ENCODE measurements around the gene TLR9. TPM values are rescaled to one million over a fixed set of nuclear protein-coding genes. Genes with fewer than 3 reads are reported as not detected.
"Not testable (repeated sequence)": the region's sequence is repeated elsewhere in the genome, so short reads cannot be mapped to it uniquely, and the experiment has no call there.

Gene TLR9, protein sequence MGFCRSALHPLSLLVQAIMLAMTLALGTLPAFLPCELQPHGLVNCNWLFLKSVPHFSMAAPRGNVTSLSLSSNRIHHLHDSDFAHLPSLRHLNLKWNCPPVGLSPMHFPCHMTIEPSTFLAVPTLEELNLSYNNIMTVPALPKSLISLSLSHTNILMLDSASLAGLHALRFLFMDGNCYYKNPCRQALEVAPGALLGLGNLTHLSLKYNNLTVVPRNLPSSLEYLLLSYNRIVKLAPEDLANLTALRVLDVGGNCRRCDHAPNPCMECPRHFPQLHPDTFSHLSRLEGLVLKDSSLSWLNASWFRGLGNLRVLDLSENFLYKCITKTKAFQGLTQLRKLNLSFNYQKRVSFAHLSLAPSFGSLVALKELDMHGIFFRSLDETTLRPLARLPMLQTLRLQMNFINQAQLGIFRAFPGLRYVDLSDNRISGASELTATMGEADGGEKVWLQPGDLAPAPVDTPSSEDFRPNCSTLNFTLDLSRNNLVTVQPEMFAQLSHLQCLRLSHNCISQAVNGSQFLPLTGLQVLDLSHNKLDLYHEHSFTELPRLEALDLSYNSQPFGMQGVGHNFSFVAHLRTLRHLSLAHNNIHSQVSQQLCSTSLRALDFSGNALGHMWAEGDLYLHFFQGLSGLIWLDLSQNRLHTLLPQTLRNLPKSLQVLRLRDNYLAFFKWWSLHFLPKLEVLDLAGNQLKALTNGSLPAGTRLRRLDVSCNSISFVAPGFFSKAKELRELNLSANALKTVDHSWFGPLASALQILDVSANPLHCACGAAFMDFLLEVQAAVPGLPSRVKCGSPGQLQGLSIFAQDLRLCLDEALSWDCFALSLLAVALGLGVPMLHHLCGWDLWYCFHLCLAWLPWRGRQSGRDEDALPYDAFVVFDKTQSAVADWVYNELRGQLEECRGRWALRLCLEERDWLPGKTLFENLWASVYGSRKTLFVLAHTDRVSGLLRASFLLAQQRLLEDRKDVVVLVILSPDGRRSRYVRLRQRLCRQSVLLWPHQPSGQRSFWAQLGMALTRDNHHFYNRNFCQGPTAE
- not detected in 3 replicates for total RNA-seq (2021)
- Bru-seq, nascent RNA = not detected
- long read RNA-seq, experiment 1 = 0 reads
- long read RNA-seq, experiment 2 = 0 reads
- long read RNA-seq, experiment 3 = 0 reads

GRCh38 chr3:52225452-52226228, at the start of gene TLR9:
TSS of gene TLR9 (minus strand) at chr3:52225645. CDS start at chr3:52225529, 116 bp downstream.
- Mint-ChIP-seq H3K27ac (no peak within 1 kb of the TSS), H3K27me3 (ENCODE audit: low read depth) (no peaks in the 10 kb centered on the region), H3K9me3 (no peaks in the 10 kb centered on the region), H3K36me3 (peaks cover 10% of the 10 kb centered on the region), H3K4me3 (no peak within 1 kb of the TSS), H3K4me1 (peaks cover 5% of the 10 kb centered on the region)
- TF ChIP-seq ESRRA (CRISPR knock-in tag; IDR thresholded peaks at IDR 0.05; ENCODE audit: borderline replicate concordance) (no peak), GTF2I (CRISPR knock-in tag; conservative IDR thresholded peaks at IDR 0.05) (no peak), NR2C2 (CRISPR knock-in tag; IDR thresholded peaks at IDR 0.05) (no peak), E2F1 (CRISPR knock-in tag; IDR thresholded peaks at IDR 0.05) (no peak), SOX15 (CRISPR knock-in tag; IDR thresholded peaks at IDR 0.05) (no peak), NFYB (CRISPR knock-in tag; conservative IDR thresholded peaks at IDR 0.05; ENCODE audit: low read depth) (no peak), PRDM15 (CRISPR knock-in tag; IDR thresholded peaks at IDR 0.05) (no peak), ZNF219 (CRISPR knock-in tag; IDR thresholded peaks at IDR 0.05; ENCODE audit: borderline replicate concordance) (no peak), ETV6 (CRISPR knock-in tag; IDR thresholded peaks at IDR 0.05) (no peak), PRRX2 (CRISPR knock-in tag; IDR thresholded peaks at IDR 0.05) (no peak), HMGA2 (CRISPR knock-in tag; IDR thresholded peaks at IDR 0.05) (no peak)
- ATAC-seq (peak; percentile 21; the same call in 1 of the 2 replicates), DNase-seq (ENCODE audit: low spot score) (no peak)
- CTCF ChIA-PET = interaction anchor here (0.6 to 11.5 kb wide), 7 partner anchors 9 to 223 kb away, joined by 3 to 222 read pairs (median 4); partner anchors contain the start of gene TWF2
- POLR2A ChIA-PET = interaction anchor here (1.5 kb wide), 1 partner anchor 52 kb away, joined by 3 read pairs; no protein-coding TSS in a partner anchor

DNA sequence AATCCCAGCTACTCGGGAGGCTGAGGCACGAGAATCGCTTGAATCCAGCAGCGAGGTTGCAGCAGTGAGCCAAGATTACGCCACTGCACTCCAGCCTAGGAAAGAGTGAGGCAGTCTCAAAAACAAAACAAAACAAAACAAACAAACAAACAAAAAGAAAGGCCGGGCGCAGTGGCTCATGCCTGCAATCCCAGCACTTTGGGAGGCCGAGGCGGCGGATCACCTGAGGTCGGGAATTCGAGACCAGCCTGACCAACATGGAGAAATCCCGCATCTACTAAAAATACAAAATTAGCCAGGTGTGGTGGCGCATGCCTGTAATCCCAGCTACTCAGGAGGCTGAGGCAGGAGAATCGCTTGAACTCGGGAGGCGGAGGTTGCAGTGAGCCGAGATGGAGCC, 49.3 kb upstream of the TLR9 start:
- POLR2A ChIA-PET; H3K27me3 Mint-ChIP-seq (ENCODE audit: low read depth); H3K27ac Mint-ChIP-seq; H3K9me3 Mint-ChIP-seq; ATAC-seq; DNase-seq (ENCODE audit: low spot score); CTCF ChIA-PET: not testable (repeated sequence)
- H3K4me1 Mint-ChIP-seq = peaks cover 36% of the 10 kb centered on the region
- peaks cover 45% of the 10 kb centered on the region for H3K36me3 Mint-ChIP-seq
- peak overlapping the region; percentile 36; the same call in 1 of the 2 replicates for H3K4me3 Mint-ChIP-seq

GRCh38 chr3:52272831-52273230, 47.4 kb upstream of the TLR9 start:
- DNase-seq (ENCODE audit: low spot score) (no peak), ATAC-seq (no peak)
- ChIA-PET POLR2A (no interaction called here), CTCF (interaction anchor here (1.3 kb wide), 1 partner anchor 52 kb away, joined by 4 read pairs; no protein-coding TSS in a partner anchor)
- no peak overlapping the region for H3K4me3 Mint-ChIP-seq
- peaks cover 55% of the 10 kb centered on the region for H3K36me3 Mint-ChIP-seq
- no peaks in the 10 kb centered on the region for H3K9me3 Mint-ChIP-seq
- no peaks in the 10 kb centered on the region for H3K27me3 Mint-ChIP-seq (ENCODE audit: low read depth)
- peaks cover 27% of the 10 kb centered on the region for H3K4me1 Mint-ChIP-seq
- H3K27ac Mint-ChIP-seq = peak overlapping the region; percentile 57; the same call in 1 of the 2 replicates
- TF ChIP-seq ATF3 (CRISPR knock-in tag; conservative IDR thresholded peaks at IDR 0.05) (no peak), MYBL2 (CRISPR knock-in tag; IDR thresholded peaks at IDR 0.05) (no peak), SOX15 (CRISPR knock-in tag; IDR thresholded peaks at IDR 0.05) (no peak), NR3C1 (CRISPR knock-in tag; conservative IDR thresholded peaks at IDR 0.05; ENCODE audit: low read depth) (no peak), ZBTB21 (CRISPR knock-in tag; IDR thresholded peaks at IDR 0.05; ENCODE audit: borderline replicate concordance) (no peak), NFATC4 (CRISPR knock-in tag; IDR thresholded peaks at IDR 0.05) (no peak)
- TF ChIP-seq, protein P1, sequence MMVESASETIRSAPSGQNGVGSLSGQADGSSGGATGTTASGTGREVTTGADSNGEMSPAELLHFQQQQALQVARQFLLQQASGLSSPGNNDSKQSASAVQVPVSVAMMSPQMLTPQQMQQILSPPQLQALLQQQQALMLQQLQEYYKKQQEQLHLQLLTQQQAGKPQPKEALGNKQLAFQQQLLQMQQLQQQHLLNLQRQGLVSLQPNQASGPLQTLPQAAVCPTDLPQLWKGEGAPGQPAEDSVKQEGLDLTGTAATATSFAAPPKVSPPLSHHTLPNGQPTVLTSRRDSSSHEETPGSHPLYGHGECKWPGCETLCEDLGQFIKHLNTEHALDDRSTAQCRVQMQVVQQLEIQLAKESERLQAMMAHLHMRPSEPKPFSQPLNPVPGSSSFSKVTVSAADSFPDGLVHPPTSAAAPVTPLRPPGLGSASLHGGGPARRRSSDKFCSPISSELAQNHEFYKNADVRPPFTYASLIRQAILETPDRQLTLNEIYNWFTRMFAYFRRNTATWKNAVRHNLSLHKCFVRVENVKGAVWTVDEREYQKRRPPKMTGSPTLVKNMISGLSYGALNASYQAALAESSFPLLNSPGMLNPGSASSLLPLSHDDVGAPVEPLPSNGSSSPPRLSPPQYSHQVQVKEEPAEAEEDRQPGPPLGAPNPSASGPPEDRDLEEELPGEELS (CRISPR knock-in tag; IDR thresholded peaks at IDR 0.05) = no peak
- TF ChIP-seq, protein P2, sequence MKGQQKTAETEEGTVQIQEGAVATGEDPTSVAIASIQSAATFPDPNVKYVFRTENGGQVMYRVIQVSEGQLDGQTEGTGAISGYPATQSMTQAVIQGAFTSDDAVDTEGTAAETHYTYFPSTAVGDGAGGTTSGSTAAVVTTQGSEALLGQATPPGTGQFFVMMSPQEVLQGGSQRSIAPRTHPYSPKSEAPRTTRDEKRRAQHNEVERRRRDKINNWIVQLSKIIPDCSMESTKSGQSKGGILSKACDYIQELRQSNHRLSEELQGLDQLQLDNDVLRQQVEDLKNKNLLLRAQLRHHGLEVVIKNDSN (CRISPR knock-in tag; IDR thresholded peaks at IDR 0.05) = no peak
